ENCODE measurements around the gene MMP23B.

DNA sequence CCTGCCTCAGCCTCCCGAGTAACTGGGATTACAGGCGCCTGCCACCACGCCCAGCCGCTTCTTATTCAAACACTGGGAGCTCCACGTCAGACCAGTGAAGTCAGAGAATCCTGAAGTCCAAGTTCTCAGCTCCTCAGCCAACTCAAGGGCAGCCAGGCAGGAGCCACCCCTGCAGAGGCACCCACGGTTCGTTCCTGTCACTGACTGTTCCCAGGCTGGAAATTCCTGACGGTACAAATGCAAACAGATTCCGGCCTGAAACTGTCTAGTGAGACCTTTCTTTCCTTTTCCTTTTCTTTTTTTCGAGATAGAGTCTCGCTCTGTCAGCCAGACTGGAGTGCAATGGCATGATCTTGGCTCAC, 48.9 kb downstream of the MMP23B start:
- TF ChIP-seq POLR2A (IDR thresholded peaks at IDR 0.05) = no peak
- TF ChIP-seq, protein P1, sequence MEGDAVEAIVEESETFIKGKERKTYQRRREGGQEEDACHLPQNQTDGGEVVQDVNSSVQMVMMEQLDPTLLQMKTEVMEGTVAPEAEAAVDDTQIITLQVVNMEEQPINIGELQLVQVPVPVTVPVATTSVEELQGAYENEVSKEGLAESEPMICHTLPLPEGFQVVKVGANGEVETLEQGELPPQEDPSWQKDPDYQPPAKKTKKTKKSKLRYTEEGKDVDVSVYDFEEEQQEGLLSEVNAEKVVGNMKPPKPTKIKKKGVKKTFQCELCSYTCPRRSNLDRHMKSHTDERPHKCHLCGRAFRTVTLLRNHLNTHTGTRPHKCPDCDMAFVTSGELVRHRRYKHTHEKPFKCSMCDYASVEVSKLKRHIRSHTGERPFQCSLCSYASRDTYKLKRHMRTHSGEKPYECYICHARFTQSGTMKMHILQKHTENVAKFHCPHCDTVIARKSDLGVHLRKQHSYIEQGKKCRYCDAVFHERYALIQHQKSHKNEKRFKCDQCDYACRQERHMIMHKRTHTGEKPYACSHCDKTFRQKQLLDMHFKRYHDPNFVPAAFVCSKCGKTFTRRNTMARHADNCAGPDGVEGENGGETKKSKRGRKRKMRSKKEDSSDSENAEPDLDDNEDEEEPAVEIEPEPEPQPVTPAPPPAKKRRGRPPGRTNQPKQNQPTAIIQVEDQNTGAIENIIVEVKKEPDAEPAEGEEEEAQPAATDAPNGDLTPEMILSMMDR (IDR thresholded peaks at IDR 0.05) = no peak

Data from lower leg skin (tissue), 3 donors.